ENCODE measurements around the gene UBAP2.

The UBAP2 gene

GRCh38 chr9:33932078-33932807, 116.4 kb downstream of the UBAP2 start:
- H3F3A ChIP-seq (ENCODE audit: insufficient read depth): peaks cover 22% of the 10 kb centered on the region
- no peaks in the 10 kb centered on the region for H3K27me3 ChIP-seq (ENCODE audit: low read length)
- H3K36me3 ChIP-seq (ENCODE audit: low read length): peaks cover 34% of the 10 kb centered on the region; the same call in 1 of the 2 replicates
- TF ChIP-seq EZH2phosphoT487 (conservative IDR thresholded peaks at IDR 0.05; ENCODE audit: low read length): no peak
- H3K9me3 ChIP-seq (ENCODE audit: insufficient read depth, low read length): no peaks in the 10 kb centered on the region
- no peak overlapping the region for H3K27ac ChIP-seq (ENCODE audit: low read depth, low read length)
- no peak overlapping the region for H3K9ac ChIP-seq (ENCODE audit: low read length)
- H3K9me2 ChIP-seq (replicated peaks; ENCODE audit: insufficient read depth, low read length): no peaks in the 10 kb centered on the region
- H3K79me2 ChIP-seq (ENCODE audit: insufficient read depth, low read length): 0 out of 2 replicates have a peak, but pooled peaks cover 6% of the 10 kb centered on the region
- no peak overlapping the region for H3K4me3 ChIP-seq (ENCODE audit: insufficient read depth, low read length, poor library complexity, severe bottlenecking)
- H3K4me2 ChIP-seq (ENCODE audit: low read depth, low read length, poor library complexity, severe bottlenecking): no peak overlapping the region
- no peaks in the 10 kb centered on the region for H4K20me1 ChIP-seq (ENCODE audit: low read depth, low read length)
- H2AFZ ChIP-seq (ENCODE audit: low read depth, low read length, severe bottlenecking): no peak overlapping the region

- no peak overlapping the region for H3K4me3 ChIP-seq (ENCODE audit: insufficient read depth, low read length, poor library complexity, severe bottlenecking)
- H3F3A ChIP-seq (ENCODE audit: insufficient read depth): peaks cover 20% of the 10 kb centered on the region
- no peaks in the 10 kb centered on the region for H4K20me1 ChIP-seq (ENCODE audit: low read depth, low read length)
- no peak overlapping the region for H3K4me2 ChIP-seq (ENCODE audit: low read depth, low read length, poor library complexity, severe bottlenecking)
- H3K27me3 ChIP-seq (ENCODE audit: low read length): no peaks in the 10 kb centered on the region
- H3K36me3 ChIP-seq (ENCODE audit: low read length): peaks cover 27% of the 10 kb centered on the region; the same call in 1 of the 2 replicates
- no peaks in the 10 kb centered on the region for H3K9me2 ChIP-seq (replicated peaks; ENCODE audit: insufficient read depth, low read length)
- H3K27ac ChIP-seq (ENCODE audit: low read depth, low read length): no peak overlapping the region
- no peaks in the 10 kb centered on the region for H3K79me2 ChIP-seq (ENCODE audit: insufficient read depth, low read length)
- TF ChIP-seq CTCF (IDR thresholded peaks at IDR 0.05; ENCODE audit: insufficient read depth, low read length, poor library complexity, severe bottlenecking) (no peak), EZH2phosphoT487 (conservative IDR thresholded peaks at IDR 0.05; ENCODE audit: low read length) (no peak)
- no peak overlapping the region for H2AFZ ChIP-seq (ENCODE audit: low read depth, low read length, severe bottlenecking)
- H3K9ac ChIP-seq (ENCODE audit: low read length): no peak overlapping the region
- H3K9me3 ChIP-seq (ENCODE audit: insufficient read depth, low read length): no peaks in the 10 kb centered on the region
Observed at GRCh38 chr9:33931326-33931725, 117.4 kb downstream of the UBAP2 start.

GRCh38 chr9:33927694-33928093, 121.0 kb downstream of the UBAP2 start:
- H3K9me2 ChIP-seq (replicated peaks; ENCODE audit: insufficient read depth, low read length): no peaks in the 10 kb centered on the region

More at GRCh38 chr9:33927694-33928093, 121.0 kb downstream of the UBAP2 start:
- H3K36me3 ChIP-seq (ENCODE audit: low read length): peaks cover 2% of the 10 kb centered on the region; the same call in 1 of the 2 replicates
- no peak overlapping the region for H3K4me3 ChIP-seq (ENCODE audit: insufficient read depth, low read length, poor library complexity, severe bottlenecking)
- no peak overlapping the region for H3K9ac ChIP-seq (ENCODE audit: low read length)
- H3K27me3 ChIP-seq (ENCODE audit: low read length): no peaks in the 10 kb centered on the region
- H3F3A ChIP-seq (ENCODE audit: insufficient read depth): peaks cover 48% of the 10 kb centered on the region
- H3K9me3 ChIP-seq (ENCODE audit: insufficient read depth, low read length): no peaks in the 10 kb centered on the region
- TF ChIP-seq EZH2phosphoT487 (conservative IDR thresholded peaks at IDR 0.05; ENCODE audit: low read length): no peak
- no peak for TF ChIP-seq CTCF (IDR thresholded peaks at IDR 0.05; ENCODE audit: insufficient read depth, low read length, poor library complexity, severe bottlenecking)
- H2AFZ ChIP-seq (ENCODE audit: low read depth, low read length, severe bottlenecking): no peak overlapping the region
- H4K20me1 ChIP-seq (ENCODE audit: low read depth, low read length): no peaks in the 10 kb centered on the region
- H3K4me2 ChIP-seq (ENCODE audit: low read depth, low read length, poor library complexity, severe bottlenecking): no peak overlapping the region
- H3K27ac ChIP-seq (ENCODE audit: low read depth, low read length): no peak overlapping the region
- no peaks in the 10 kb centered on the region for H3K79me2 ChIP-seq (ENCODE audit: insufficient read depth, low read length)
